Adrenal gland (tissue), 5 donors: ENCODE results near the gene PRAF2.

Experiments used
- POLR2A ChIP-seq, 2 donors: fragments of 450-650 bp; IDR thresholded peaks; one replicate each; pipeline ENCODE4 v1.6.1; 2017; ENCODE audit warnings: antibody characterized with exemption in 2 of 2, mild to moderate bottlenecking in 2 of 2, moderate library complexity in 1 of 2
- TF ChIP-seq, protein P1 (sequence below), 6 experiments: fragments of 450-650 bp in 4 of 6; fragments of 200-600 bp in 2 of 6; sonication (generic) in 1 of 6; IDR thresholded peaks; 1 replicate in 5 of 6; 2 replicates in 1 of 6; pipeline versions ENCODE4 v1.5.1 to v1.8.0; 2016 to 2021; ENCODE audit warnings: antibody characterized with exemption in 6 of 6, mild to moderate bottlenecking in 2 of 6, moderate library complexity in 1 of 6
- donor health status: DM: no; HTN: no; CAD: no.

DNA sequence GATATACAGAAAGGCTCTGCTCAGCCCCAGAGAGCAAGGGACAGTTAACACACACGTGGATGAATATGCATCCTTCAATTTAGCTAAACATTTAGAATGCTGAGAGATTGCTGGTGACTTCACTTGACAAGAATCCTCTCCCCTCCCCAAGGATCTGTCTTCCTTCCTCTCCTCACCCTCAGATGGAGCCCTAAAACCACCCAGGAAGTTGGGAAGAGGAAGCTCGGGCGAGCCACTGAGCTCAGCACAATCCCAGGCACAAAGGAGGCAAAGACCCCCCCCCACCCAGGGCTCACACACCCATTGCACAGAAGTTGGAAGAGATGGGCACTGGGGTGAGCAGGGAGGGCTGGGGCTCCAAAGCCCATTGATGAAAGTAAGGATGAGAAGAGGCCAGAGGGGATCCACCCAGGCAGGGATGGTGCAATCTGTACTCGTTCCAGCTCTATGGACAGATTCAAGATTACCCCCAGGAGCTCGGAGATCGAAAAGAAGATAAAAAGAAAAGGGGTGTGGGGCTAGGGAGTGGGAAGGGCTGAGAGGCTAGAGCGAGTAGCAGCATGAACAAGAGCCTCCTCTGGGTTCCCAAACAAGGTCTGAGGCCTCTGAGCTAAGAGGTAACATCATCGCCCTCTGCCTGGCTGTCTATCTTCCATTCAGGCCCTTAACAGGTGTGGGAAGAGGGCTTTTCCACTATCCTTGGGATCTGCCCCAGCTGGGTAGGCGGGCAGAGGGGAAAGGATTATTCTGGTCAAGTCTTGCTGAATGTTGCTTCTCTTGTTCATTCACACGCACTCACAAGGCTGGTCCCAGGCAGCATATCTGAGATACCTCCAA, 31.8 kb downstream of the PRAF2 start:
- TF ChIP-seq, protein P1, sequence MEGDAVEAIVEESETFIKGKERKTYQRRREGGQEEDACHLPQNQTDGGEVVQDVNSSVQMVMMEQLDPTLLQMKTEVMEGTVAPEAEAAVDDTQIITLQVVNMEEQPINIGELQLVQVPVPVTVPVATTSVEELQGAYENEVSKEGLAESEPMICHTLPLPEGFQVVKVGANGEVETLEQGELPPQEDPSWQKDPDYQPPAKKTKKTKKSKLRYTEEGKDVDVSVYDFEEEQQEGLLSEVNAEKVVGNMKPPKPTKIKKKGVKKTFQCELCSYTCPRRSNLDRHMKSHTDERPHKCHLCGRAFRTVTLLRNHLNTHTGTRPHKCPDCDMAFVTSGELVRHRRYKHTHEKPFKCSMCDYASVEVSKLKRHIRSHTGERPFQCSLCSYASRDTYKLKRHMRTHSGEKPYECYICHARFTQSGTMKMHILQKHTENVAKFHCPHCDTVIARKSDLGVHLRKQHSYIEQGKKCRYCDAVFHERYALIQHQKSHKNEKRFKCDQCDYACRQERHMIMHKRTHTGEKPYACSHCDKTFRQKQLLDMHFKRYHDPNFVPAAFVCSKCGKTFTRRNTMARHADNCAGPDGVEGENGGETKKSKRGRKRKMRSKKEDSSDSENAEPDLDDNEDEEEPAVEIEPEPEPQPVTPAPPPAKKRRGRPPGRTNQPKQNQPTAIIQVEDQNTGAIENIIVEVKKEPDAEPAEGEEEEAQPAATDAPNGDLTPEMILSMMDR (IDR thresholded peaks at IDR 0.05): no peak
- TF ChIP-seq POLR2A (IDR thresholded peaks at IDR 0.05): peak in 1 of 2 donors; percentile 41
